NCI-H2196 (cell line): Measurements from ENCODE around the gene RPAP2.
"Not testable (repeated sequence)": the region's sequence is repeated elsewhere in the genome, so short reads cannot be mapped to it uniquely, and the experiment has no call there.

ENCODE experiments used
- DNase-seq: peaks from one replicate; lab custom pipeline; 2025; ENCODE audit not compliant: unreplicated experiment; lab: John Stamatoyannopoulos, UW

Gene RPAP2

DNA sequence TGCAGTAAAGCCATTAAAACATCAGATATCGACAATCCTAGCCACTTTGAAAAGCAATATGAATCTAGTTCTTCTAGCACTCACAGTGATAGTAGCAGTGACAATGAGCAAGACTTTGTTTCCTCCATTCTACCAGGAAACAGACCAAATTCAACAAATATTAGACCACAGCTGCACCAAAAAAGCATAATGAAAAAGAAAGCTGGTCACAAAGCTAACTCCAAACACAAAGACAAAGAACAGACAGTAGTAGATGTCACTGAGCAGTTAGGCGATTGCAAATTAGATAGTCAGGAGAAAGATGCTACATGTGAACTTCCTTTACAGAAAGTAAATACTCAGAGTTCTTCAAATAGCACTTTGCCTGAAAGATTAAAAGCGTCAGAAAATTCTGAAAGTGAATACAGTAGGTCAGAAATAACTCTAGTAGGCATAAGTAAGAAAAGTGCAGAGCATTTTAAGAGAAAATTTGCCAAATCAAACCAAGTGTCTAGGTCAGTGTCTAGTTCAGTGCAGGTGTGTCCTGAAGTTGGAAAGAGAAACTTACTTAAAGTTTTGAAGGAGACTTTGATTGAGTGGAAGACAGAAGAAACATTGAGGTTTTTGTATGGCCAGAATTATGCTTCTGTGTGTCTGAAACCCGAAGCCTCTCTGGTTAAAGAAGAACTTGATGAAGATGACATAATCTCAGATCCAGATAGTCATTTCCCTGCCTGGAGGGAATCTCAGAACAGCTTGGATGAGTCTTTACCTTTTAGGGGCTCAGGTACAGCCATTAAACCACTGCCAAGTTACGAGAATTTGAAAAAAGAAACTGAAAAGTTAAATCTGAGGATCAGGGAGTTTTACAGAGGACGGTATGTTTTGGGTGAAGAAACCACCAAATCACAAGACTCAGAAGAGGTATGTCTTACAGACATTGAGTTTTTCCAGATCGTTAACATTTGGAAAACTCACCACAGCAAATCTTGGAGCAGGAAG is 24.9 kb downstream of the RPAP2 start:
- no peak for DNase-seq

DNA sequence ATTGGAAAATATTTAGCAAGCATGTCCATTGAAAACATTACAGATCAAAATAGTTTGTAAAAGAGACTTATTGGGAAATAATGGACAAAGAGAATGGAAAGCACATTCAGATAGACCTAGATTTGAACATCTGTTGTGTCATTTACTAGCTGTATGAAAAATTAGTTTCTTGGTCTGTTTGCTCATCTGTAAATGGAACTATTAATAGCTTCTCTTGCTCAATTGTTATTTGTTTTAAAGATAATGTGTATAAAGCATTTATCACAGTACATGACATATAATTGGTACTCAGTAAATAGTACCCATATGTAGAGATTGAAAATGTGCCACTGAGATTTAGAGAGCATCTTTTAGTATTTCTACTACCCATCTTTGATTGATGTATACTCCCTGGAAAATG is 25.9 kb downstream of the RPAP2 start:
- DNase-seq: no peak

DNA sequence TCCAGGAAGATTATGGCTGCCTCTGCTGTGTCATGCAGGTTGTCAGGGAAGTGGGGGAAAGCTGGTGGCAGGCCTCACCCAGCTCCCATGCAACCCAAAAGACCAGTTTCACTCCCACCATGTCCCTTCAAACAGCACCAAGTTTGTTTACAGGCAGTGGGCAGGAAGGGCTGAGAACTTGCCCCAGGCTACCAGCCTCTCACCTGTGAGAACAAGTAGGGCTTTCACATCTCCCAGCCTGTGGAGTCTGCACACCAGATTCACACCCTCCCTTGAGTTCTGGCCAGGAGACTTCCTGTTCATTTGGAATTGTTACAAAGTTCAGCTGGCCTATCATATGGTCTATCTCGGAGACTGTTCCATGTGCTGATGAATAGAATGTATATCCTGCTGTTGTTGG is 27.8 kb downstream of the RPAP2 start:
- DNase-seq: no peak

DNA sequence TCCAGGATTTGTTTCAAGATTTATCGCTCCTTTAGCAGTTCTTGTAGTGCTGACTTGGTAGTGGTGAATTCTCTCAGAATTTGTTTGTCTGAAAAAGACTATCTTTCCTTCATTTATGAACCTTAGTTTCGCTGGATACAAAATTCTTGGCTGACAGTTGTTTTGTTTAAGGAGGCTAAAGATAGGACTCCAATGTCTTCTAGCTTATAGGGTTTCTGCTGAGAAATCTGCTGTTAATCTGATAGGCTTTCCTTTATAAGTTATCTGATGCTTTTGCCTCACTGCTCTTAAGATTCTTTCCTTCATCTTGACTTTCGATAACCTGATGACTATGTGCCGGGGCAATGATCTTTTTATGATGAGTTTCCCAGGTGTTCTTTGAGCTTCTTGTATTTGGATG is 28.9 kb downstream of the RPAP2 start:
- DNase-seq: no peak

DNA sequence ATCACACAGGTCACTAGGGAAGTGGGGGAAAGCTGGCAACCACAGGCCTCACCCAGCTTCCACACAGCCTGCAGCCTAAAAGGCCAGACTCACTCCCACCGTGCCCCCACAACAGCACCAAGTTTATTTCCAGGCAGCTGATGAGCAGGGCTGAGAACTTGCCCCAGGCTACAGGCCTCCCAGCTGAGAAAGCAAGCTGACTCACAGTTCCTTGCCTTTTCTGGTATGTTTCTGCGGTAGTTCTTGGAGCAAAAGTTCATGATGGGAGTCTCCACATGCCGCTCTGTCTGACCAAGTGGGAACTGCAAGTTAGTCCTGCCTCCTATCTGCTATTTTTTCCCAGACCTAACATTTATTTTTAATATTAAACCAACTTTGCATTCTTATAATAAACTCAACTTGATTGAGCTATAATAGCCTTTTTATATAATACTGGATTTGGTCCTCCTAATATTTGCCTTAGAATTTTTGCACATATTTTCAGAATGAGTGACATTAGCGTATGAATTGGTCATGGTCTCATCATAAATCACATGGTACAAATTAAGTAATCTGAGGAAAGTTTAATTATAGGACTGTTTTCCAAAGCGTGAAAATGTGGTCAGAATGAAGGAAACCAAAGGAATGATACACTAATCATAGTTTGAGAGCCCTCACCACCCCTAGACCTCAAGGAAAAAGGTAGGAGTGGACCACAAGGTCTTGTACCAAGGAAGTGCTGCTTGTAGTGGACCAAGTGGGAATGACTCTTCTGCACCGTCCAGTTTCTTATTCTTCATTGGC is 30.7 kb downstream of the RPAP2 start:
- no peak for DNase-seq

DNA sequence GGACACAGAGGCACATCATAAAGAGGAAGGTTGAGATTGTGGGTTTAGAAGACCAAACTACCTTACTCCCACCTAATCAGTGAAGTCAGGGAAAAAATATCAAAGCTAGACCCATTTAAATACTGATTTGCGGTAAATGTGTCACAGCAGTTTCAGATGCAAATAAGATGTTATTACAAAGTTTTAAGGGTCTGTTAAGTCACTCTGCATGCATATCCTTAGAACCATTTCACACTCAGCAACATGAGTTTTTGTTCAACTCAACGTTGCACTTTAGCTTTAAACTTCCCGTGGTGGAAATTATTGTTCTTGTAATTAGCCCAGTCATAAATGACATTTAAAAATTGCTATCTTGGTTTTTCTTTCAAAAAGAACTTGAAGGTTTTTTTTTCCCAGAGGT is 34.8 kb downstream of the RPAP2 start:
- no peak for DNase-seq

DNA sequence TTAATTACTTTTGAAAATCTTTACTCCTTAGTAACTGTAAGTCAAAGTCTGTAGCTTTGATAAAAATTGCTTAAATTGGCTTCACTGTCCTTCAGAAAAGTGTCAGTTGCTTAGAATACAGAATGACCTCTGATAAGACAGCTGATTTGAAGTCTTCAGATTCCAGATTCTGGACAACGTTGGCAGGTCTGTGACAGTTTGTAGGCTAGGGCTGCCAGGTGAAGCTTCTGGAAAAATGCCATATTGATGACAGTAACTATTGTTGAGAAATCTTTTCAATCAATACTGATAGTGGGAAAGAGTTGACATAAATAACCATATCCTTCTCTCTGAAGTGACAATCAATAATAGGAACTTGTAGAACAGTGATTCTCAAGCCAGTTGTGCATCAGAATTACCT is 41.3 kb downstream of the RPAP2 start:
- DNase-seq: no peak

DNA sequence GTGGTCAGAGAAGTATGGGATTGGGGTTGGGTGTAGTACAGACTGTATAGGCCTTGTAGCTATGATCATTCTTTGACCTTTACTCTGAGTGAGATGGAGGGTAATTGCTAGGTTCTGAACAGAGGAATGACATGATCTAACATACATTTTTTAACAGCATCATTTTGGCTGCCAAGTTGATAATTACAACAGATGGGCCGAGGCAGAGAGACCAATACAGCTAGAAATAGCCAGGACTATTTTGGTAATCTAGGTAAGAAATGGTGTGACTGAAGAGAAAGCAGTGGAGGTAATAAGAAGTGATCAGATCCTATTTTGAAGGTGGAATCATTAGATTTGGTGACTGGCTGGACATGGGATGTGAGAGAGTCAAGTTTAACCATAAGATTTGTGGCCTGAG is 43.5 kb downstream of the RPAP2 start:
- DNase-seq: no peak

DNA sequence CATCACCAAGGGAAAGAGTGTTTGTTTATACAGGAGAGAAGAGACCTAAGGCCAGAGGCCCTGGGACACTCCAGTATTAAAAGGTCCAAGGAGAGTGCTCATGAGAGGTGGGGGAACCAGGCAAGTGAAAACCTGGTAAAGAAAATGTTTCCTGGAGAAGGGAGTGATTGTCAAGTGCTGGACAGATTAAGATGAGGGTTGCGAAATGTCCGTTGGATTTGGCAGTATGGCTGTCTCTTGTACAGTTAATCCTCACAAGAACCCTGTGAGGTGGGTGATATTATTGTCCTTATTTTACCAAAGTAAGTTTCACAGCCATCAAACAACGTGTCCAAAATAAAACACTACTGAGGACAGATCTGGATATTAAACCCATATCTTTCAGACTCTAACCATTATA is 44.2 kb downstream of the RPAP2 start:
- DNase-seq: no peak

DNA sequence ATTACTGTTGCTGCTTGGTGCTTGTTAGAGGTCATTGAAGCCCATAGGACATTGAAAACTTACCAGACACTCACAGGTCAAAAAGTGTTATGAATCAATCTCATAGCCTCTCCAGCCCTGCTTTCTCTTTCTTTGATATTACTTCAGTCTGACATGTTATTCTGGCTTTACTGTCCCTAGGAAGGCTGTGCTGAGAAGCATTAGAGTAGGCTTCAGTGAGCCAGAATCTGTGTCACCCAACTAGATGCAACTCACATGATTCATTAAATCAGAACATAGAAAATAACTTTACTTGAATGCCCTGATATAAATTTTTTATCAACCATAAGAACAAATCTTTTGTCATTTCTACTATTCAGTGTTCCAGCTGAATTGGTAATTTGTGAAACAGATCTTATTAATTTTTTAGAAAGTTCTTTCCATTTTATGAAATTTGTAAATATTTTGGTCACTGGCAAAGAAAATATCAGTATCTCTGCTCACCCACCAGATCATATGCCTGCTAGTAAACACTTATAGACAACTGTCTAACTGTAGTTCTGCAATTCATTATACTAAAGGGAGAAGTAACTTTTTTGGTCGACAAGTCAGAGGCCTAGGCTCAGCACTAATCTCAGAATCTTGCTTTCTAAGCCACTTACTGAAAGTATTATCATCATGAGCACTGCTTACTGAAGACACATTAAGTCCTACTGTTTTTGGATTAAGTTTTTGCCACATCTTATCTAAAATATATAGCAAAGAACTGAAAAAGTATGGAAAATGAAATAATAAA is 48.2 kb downstream of the RPAP2 start:
- no peak for DNase-seq

DNA sequence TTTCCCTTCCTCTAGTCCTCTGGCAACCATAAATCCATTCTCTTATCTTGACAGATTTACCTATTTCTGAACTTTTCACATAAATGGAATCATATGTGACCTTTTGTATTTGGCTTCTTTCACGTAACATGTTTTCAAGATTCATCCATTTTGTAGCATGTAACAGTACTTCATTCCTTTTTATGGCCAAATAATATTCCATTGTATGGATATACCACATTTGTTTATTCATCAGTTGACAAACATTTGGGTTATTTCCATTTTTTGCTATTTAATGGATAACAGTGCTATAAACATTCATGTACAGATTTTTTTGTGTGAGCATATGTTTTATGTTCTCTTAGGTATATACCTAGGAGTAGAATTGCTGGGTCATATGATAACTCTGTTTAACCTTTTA is 54.0 kb downstream of the RPAP2 start:
- no peak for DNase-seq

DNA sequence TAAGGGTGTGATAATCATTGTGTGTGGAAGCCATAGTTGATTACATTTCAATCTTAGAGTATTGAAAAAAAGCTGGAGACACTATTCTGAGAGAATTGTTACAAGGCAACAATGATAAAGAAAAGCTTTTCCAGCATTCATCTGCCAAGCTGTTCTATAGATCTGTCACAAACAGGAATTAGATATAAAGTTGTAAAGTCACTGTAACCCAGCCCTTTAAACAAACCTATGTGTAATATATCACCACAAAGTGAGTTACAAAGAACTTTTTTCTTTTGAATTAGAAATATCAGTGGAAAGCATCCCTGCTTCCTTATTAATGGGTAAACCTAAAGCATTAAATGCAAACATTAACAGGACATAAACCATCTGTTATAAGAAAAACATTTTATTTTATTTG is 55.4 kb downstream of the RPAP2 start:
- no peak for DNase-seq

DNA sequence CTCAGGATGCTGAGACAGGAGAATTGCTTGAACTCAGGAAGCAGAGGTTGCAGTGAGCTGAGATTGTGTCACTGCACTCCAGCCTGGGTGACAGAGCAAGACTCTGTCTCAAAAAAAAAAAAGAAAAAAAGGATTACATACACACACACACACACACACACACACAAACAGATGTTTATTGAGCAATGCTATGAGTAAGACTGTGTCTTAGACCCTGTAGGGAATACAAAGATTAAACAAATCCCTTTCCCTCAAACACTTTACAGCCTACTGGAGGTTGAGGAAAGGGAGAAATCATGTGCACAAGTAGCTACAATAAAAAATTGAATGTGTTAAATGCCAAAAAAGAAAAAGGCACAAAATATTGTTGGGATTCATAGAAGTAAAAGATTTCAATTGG is 58.1 kb downstream of the RPAP2 start:
- DNase-seq: no peak

DNA sequence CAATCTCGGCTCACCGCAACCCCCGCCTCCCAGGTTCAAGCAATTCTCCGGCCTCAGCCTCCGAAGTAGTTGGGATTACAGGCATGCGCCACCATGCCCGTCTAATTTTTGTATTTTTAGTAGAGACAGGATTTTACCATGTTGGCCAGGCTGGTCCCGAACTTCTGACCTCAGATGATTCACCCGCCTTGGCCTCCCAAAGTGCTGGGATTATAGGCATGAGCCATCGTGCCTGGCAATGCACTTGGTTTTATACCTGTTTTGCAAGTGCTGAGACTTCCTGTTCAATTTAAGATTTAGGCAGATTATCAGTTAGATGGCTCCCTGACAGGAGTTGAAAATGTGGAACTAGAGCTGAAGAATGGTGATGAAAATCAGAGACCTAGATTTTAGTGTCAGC is 60.5 kb downstream of the RPAP2 start:
- not testable (repeated sequence) for DNase-seq

DNA sequence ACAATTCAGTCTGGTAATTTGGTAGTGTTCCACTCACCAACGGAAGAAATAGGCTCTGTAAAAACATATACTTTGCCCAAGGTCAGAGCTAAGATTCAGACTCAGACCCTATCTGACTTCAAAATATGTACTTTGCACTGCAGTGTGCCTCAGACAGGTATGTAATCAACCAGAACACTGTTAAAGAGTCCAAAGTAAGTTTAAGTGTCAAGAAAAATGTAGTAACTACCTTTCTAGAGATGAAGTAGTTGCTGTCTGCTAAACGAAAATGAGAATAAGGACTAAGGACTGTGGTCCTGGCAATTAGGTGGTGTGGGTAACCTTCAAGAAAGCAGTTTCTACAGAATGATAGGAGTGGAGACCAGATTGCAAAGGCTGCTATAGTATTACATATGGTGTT is 61.1 kb downstream of the RPAP2 start:
- DNase-seq: no peak

DNA sequence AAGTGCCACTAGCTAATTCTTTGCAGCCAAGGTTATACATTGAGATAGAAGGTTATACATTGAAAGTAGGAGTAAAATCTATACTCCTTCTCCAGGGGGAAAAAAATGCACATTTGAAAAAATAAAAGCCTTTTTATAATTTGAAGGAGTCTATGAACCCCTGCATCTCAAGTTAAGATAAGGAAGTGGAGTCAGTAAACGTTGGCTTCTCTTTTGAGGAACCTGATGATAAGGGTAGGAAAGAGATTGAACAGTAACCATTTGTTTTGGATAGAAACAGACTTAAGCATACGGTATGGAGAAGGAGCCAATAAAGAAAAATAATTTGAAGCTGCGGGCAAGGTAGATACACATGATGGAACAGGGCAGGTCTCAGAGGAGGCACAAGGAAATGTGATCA is 64.1 kb downstream of the RPAP2 start:
- DNase-seq: no peak

DNA sequence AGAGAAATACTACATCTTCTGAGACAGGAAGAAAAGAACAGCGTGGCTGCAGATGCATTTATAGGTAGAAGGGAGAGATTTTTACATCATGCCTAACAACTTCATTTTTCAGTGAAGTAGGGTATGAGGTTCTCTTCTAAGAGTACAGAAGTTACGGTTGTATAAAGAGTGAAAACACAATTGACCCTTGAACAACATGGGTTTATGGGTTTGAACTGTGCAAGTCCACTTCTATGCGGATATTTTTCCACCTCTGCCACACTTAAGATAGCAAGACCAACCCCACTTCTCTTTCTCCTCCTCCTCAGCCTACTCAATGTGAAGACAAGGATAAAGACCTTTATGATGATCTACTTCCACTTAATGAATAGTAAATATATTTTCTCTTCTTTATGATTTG is 64.5 kb downstream of the RPAP2 start:
- DNase-seq: no peak

DNA sequence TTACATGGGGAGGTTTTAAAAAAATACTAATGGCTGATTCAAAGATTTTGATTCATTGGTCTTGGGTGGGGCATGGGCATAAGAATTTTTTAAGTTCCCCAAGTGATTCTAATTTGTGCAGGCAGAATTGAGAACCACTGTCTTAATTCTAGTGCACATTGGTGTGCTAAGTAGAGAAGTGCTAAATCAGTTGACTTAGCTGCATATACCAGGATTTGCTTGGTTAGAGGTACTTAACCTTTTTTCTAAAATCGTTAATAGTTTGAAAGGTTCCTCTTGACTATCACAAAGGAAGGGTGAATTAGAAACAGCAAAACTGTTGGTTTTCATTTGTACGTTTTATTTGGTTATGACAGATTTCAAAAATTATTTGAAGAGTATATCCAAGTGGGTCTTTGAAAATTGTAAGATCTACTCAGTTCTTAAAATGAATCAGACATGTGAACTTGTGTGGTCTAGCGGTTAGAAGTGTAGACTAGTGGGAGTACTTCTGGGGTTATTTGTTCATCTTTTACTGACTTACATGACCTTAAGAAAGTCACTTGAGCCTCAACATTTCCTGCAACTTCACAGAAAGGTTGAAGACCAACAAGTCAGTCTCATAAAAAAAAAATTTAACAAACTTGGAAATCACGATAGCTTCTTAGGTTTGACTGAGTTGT is 66.7 kb downstream of the RPAP2 start:
- no peak for DNase-seq

DNA sequence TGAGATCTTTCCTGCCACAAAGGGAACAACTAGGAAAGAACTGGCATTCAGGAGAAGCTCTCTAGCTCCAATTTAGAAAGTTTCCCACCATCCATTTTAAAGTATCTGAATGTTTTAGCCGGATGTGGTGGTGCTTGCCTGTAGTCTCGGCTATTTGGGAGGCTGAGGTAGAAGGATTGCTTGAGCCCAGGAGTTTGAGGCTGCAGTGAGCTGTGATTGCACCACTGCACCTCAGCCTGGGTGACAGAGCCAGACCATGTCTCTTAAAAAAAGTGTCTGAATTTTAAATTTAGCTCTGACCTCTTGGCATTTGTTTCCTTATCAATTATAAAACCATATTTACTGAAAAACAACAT is 67.2 kb downstream of the RPAP2 start:
- no peak for DNase-seq

DNA sequence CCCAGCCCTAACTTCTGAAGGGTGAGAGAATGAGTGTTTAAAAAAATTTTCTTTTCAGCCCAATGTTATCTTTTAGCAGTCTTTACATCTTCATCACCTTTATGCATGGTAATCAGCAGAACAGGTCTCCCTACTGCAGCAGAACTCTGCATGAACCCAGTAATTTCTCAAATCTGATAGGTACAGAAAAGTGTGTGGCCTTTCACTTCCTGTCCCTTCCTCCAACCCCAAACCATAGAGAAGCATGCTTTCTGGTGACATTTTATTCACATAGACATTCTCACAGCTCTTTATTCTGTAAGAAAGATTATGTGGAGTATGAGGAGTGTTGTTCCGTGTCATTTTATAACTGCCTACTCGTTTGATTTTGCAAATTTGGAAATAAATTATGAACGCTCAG is 68.6 kb downstream of the RPAP2 start:
- DNase-seq: no peak

DNA sequence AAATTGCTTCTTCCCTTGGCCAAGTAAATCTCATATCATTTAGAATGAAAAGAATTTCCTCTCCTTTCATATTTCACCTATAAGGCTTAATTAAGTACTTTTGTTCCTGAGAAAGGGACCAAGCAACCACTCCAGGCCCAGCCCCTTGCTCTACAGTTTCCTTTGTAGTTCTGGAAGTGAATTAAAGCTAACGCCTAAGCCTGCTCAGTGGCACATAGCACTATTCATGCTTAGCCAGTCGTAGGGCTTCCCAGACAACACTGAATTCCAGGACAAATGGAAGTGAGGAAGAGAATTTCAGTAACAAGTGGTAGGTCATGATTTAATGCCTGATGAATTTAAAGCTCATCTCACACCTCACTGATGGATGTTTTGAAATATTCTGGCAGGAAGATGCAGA is 73.3 kb downstream of the RPAP2 start:
- no peak for DNase-seq
